HPDE6-E6E7 (cell line): ENCODE measurements around the gene LRRC41.
"Not testable (repeated sequence)": the region's sequence is repeated elsewhere in the genome, so short reads cannot be mapped to it uniquely, and the experiment has no call there.

Experiments
- DNase-seq: peaks from one replicate; pipeline ENCODE4 v3.0.0; 2011; ENCODE audit warnings: missing footprints; ENCODE audit errors: extremely low spot score

Gene LRRC41

GRCh38 chr1:46285730-46286477 lies 17.5 kb downstream of the LRRC41 start:
- no peak for DNase-seq

GRCh38 chr1:46284597-46285564 lies 18.5 kb downstream of the LRRC41 start:
- DNase-seq, result no peak

GRCh38 chr1:46284058-46284457 lies 19.4 kb downstream of the LRRC41 start:
- DNase-seq, result no peak

GRCh38 chr1:46281021-46281420 lies 22.4 kb downstream of the LRRC41 start:
- no peak for DNase-seq

GRCh38 chr1:46280092-46280491 lies 23.3 kb downstream of the LRRC41 start:
- no peak for DNase-seq

- DNase-seq, result peak; percentile 17
These were observed 24.6 kb downstream of the LRRC41 start for GRCh38 chr1:46278807-46279206.

- no peak for DNase-seq
These were observed 25.6 kb downstream of the LRRC41 start for GRCh38 chr1:46277658-46278373.

- no peak for DNase-seq
These were observed 28.4 kb downstream of the LRRC41 start for GRCh38 chr1:46275030-46275337.

GRCh38 chr1:46274225-46275029 lies 29.0 kb downstream of the LRRC41 start:
- DNase-seq, result no peak

GRCh38 chr1:46268578-46268977 lies 34.8 kb downstream of the LRRC41 start:
- DNase-seq, result no peak

GRCh38 chr1:46263146-46263545 lies 40.3 kb downstream of the LRRC41 start:
- DNase-seq, result no peak

- DNase-seq, result no peak
These were observed 40.9 kb downstream of the LRRC41 start for GRCh38 chr1:46262508-46262907.

- no peak for DNase-seq
These were observed 46.9 kb downstream of the LRRC41 start for GRCh38 chr1:46256523-46256922.

- DNase-seq, result no peak
These were observed 48.7 kb downstream of the LRRC41 start for GRCh38 chr1:46254668-46255067.

GRCh38 chr1:46248122-46248920 lies 55.1 kb downstream of the LRRC41 start:
- peak; percentile 22 for DNase-seq

- DNase-seq, result peak; percentile 98
These were observed 55.8 kb downstream of the LRRC41 start, which contains the start of gene RAD54L for GRCh38 chr1:46247436-46248121. TSS of gene RAD54L (plus strand) at chr1:46247763. CDS start at chr1:46248406, 643 bp downstream.

GRCh38 chr1:46246548-46247435 lies 56.6 kb downstream of the LRRC41 start:
- peak; percentile 91 for DNase-seq

GRCh38 chr1:46246136-46246535 lies 57.3 kb downstream of the LRRC41 start:
- not testable (repeated sequence) for DNase-seq
